EH (cell line): ENCODE measurements around the gene CACFD1.

Experiments
- DNase-seq: peaks from one replicate; pipeline ENCODE4 v3.0.0-alpha.2; 2015; ENCODE audit warnings: low read depth

The CACFD1 gene

DNA sequence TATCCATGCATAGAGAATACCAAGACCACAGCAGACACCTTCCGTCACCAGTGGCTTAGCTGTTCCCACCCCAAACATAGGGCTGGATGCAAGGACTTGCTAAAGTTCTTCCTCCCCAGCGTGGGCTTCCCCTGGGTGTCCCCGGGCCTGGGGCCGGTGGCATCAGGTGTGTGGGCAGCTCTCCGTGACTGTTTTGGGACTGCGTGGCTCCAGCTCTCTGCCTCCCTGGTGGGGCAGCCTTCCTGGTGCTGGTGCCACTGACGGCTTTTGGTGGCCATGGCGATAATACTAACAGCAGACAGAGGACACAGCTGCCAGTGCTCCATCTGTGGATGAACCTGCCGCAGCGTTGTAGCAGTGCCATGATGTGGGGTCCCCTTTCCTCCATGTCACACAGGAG is 4.9 kb downstream of the CACFD1 start:
- no peak for DNase-seq

- DNase-seq: no peak
Observed at GRCh38 chr9:133465984-133466383, 6.2 kb downstream of the CACFD1 start.

GRCh38 chr9:133467101-133467500 is 7.3 kb downstream of the CACFD1 start:
- no peak for DNase-seq

DNA sequence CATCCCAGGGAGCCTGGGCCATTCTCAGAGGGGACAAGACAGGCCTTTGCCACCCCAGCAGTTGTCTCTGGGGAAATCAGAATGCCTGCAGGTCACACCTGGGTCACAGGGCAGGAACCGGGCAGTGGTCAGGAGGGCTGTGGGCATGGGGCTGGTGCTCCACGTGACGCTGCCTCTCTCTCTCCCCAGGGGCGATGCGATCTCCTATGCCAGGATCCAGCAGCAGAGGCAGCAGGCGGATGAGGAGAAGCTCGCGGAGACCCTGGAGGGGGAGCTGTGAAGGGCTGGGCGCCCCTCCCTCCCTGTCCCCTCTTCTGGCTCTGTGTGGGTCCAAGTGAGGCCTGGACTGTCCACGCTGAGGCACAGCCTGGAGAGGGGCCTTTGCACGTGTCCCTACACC is 8.6 kb downstream of the CACFD1 start:
- DNase-seq: no peak

DNA sequence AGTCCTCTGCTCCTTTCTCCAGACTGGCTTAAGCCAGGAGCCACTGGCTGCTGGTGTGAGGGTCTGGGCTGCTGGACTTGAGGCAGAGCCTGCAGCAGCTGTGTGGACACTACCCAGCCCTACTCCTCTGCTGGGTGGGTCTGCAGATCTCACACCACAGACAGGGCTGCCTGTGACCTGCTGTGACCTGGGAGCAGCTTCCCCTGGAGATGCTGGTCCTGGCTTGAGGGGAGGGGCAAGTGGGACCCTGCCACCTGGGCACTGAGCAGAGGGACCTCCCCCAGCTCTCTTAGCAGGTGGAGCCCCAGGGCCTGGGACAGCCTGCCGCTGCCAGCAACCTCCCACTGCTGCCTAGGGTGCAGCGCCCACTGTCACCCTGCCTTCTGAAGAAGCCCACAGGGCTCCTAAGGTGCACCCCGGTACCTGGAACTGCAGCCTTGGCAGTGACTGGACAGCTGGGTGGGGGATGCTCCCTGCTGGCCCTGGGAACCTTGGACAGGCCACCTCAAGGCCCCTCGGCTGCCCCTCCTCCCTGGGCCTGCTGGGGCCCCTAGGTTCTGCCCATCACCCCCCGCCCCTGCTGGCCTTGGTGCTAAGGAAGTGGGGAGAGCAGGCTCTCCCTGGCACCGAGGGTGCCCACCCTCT is 9.1 kb downstream of the CACFD1 start:
- DNase-seq: no peak

GRCh38 chr9:133470427-133470924 is 10.7 kb downstream of the CACFD1 start:
- no peak for DNase-seq

- no peak for DNase-seq
Observed at GRCh38 chr9:133470988-133471387, 11.2 kb downstream of the CACFD1 start.

- no peak for DNase-seq
Observed at GRCh38 chr9:133471551-133472276, 11.9 kb downstream of the CACFD1 start.

GRCh38 chr9:133472277-133472645 is 12.5 kb downstream of the CACFD1 start:
- no peak for DNase-seq

- DNase-seq: no peak
Observed at GRCh38 chr9:133472753-133473378, 13.1 kb downstream of the CACFD1 start.

- DNase-seq: no peak
Observed at GRCh38 chr9:133473743-133474142, 14.0 kb downstream of the CACFD1 start.

DNA sequence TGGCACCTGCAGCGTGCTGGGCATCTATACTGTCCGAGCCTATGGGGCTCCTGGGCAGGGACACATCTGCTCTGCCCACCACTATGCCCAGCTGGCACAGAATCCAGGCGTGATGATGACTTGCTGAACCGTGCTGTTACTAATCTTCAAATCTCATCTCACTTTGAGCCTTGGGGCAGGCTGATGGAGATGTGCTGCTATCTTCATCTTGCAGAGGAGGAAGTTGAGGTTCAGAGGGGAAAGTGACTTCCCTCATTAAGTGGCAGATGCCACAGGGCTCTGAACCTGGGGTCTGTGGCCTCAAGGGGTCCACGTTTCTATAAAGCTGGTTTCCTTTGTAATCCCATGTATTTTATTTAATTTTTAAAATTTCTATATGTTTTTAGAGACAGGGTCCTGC is 14.4 kb downstream of the CACFD1 start:
- no peak for DNase-seq

DNA sequence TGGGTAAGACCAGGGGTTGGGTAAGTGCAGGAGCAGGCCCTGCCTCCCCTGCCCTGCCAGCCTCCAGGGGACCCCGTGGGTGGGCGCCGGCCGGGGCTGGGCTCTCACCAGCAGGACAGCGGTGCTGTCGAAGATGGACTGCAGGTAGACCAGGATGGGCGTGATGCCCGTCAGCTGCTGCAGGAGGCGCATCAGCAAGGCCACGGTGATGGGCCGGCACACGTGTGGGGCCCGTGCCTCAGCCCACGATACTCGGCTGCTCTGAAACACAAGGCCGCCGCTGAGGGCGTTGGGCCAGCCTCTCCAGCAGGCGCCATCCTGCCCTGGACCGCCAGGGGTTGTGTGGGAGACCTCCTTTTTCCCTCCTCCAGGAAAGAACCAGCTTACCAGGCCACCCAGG is 15.1 kb downstream of the CACFD1 start:
- no peak for DNase-seq

DNA sequence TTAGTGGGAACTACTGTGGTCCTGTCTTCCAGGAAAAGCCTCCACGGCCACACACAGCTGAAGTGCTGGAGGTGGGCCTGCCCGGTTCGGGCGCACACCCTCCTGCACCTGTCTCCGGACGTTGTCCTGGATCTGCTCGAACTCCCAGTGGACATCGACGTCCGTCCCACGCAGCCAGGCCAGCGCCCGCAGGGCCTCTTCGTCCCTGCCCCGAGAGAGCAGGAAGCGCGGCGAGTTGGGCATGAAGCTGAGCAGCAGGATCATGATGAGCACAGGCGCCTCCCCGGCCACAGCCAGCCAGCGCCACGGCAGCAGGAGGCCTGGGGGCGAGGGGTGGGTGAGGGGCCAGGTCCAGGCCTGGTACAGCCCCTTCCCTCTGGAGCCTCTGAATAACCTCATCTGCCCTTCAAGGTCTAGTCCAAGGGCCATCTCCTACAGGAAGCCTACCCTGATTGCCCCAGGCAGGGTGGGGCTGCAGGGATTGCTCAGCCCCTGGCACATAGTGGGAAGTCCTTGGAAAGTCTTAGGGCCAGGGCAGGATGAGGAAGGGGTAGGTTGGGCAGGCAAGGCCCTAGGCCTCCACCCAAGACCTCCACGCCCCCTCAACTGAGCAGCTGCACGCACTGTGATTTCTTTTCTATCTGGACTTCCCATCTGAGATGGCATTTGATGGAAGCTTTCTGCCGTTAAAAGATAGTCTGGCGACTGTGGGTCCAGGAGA is 15.7 kb downstream of the CACFD1 start:
- DNase-seq: no peak

DNA sequence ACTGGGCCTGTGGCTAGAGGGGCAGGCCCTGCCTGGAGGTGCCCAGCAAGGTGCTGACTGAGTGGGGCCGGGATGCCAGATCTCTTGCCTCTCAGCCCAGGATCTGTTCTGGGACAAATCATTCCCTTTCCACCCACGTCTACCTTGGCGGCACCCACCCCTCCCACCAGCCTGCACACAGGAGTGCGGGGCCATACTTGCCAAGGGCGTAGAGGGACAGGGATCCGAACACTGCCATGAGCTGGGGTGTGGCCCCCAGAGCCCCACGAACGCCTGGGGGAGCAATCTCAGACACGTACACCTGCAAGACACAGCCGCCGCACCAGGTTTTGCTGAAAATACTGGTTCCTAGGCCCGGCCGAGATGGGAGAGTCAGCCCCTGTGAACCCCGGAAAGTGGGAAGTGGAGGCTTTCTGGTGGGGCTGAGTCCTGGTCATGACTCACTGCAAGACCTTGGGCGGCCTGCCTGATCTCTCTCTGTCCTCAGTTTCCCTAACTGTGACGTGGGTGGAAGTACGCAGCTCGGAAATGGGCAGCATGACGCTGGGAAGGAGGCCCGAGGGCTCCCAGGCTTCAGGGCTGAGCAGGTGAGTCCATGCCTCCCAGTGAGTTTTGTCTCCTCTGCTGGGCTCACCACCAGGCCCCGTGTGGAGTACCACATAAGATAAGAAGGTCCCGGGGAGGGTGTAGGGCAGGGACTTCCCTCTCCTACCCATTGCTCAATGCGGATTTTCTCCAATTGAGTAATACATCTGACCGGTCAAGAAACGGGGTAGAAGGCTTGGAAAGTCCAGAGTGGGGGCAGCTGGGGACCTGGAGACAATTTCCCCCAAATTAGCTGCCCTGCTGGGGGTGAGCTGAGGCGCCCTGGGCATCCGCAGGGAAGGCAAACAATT is 16.5 kb downstream of the CACFD1 start:
- no peak for DNase-seq

- DNase-seq: no peak
Observed at GRCh38 chr9:133476941-133477340, 17.2 kb downstream of the CACFD1 start.

- DNase-seq: no peak
Observed at GRCh38 chr9:133477461-133477860, 17.7 kb downstream of the CACFD1 start.

- DNase-seq: peak; percentile 67
Observed at GRCh38 chr9:133477992-133478850, 18.4 kb downstream of the CACFD1 start.

- peak; percentile 86 for DNase-seq
Observed at GRCh38 chr9:133478851-133479711, 19.3 kb downstream of the CACFD1 start, which contains the start of gene SLC2A6. SLC2A6 (minus strand) TSS chr9:133479099; CDS start chr9:133479059, 40 bp downstream.
